ENCODE data around the gene FAM162A.

The FAM162A gene

DNA sequence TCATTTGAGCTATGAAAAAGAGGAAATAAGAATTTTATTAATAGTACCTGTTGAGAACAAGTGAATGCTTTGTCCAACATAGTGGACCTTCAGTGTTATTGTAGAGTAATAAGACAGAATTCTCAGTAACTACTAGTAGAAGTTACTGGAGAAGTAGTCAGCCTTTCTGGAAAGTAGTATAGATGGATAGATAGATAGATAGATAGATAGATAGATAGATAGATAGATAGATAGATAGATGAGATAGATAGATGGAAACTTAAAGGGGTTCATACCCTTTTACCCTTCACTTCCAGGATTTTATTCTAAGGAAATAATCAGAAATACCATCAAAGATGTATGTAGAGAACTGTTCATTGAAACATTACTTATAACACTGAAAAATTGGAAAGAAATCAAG, 5.2 kb downstream of the FAM162A start:
- no peaks in the 10 kb centered on the region for H4K20me1 ChIP-seq (ENCODE audit: insufficient read depth)
- no peaks in the 10 kb centered on the region for H3K36me3 ChIP-seq (ENCODE audit: insufficient read depth)
- H3K4me2 ChIP-seq: no peak overlapping the region
- no peak overlapping the region for H2AFZ ChIP-seq (ENCODE audit: low read depth)
- peaks cover 13% of the 10 kb centered on the region for H3K4me1 ChIP-seq (ENCODE audit: low read depth, poor library complexity, severe bottlenecking)
- H3K9ac ChIP-seq: no peak overlapping the region
- H3K79me2 ChIP-seq (ENCODE audit: insufficient read depth, low read depth): no peaks in the 10 kb centered on the region
- no peak overlapping the region for H3K4me3 ChIP-seq (IDR thresholded peaks at IDR 0.05; ENCODE audit: insufficient read depth, low read depth, low read length)
- TF ChIP-seq, protein P1, sequence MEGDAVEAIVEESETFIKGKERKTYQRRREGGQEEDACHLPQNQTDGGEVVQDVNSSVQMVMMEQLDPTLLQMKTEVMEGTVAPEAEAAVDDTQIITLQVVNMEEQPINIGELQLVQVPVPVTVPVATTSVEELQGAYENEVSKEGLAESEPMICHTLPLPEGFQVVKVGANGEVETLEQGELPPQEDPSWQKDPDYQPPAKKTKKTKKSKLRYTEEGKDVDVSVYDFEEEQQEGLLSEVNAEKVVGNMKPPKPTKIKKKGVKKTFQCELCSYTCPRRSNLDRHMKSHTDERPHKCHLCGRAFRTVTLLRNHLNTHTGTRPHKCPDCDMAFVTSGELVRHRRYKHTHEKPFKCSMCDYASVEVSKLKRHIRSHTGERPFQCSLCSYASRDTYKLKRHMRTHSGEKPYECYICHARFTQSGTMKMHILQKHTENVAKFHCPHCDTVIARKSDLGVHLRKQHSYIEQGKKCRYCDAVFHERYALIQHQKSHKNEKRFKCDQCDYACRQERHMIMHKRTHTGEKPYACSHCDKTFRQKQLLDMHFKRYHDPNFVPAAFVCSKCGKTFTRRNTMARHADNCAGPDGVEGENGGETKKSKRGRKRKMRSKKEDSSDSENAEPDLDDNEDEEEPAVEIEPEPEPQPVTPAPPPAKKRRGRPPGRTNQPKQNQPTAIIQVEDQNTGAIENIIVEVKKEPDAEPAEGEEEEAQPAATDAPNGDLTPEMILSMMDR (conservative IDR thresholded peaks at IDR 0.05; ENCODE audit: low read depth, low read length): no peak
- H3K27ac ChIP-seq: no peak overlapping the region
- no peaks in the 10 kb centered on the region for H3K27me3 ChIP-seq (ENCODE audit: insufficient read depth, low read depth)

DNA sequence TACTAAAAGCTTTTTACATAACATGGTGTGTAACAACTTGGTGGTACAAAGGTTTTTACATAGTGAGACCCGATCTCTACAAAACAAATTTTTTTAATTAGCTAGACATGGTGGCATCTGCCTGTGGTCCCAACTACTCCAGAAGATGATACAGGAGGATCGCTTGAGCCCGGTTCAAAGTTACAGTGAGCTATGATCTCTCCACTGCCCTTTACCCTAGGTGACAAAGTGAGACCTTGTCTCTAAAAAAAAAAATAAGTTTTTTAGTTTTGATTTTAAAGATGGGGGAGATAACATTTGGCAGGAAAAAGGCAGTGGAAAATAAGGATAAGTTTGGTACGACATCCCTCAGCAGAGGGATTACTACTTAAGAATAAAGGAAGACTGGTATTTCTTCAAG, 5.9 kb downstream of the FAM162A start:
- H3K27me3 ChIP-seq (ENCODE audit: insufficient read depth, low read depth): no peaks in the 10 kb centered on the region
- H3K4me1 ChIP-seq (ENCODE audit: low read depth, poor library complexity, severe bottlenecking): peaks cover 9% of the 10 kb centered on the region
- H3K9ac ChIP-seq: no peak overlapping the region
- no peak overlapping the region for H3K4me2 ChIP-seq
- no peak overlapping the region for H3K4me3 ChIP-seq (IDR thresholded peaks at IDR 0.05; ENCODE audit: insufficient read depth, low read depth, low read length)
- no peaks in the 10 kb centered on the region for H3K36me3 ChIP-seq (ENCODE audit: insufficient read depth)
- no peak overlapping the region for H2AFZ ChIP-seq (ENCODE audit: low read depth)
- H4K20me1 ChIP-seq (ENCODE audit: insufficient read depth): no peaks in the 10 kb centered on the region
- no peaks in the 10 kb centered on the region for H3K79me2 ChIP-seq (ENCODE audit: insufficient read depth, low read depth)
- H3K27ac ChIP-seq: no peak overlapping the region
- TF ChIP-seq, protein P1 (conservative IDR thresholded peaks at IDR 0.05; ENCODE audit: low read depth, low read length): no peak

DNA sequence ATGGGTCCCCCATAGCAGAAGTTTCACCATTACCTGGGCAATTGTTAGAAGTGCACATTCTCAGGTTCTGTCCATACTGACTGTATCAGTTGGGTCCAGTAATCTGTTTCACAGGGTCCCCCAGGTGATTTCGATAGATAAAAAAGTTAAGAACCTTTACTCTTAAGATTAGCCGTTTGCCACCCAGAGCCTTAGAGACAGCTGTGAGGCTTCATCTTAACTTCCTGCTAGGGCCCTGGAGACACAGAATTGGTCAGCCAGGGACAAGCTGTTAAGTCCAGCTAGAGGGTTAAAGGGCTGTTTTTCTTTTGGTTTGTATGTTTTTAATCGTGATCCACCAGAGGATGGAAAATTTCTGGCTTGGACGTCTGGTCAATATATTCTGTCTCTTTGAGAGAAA, 6.7 kb downstream of the FAM162A start:
- H3K4me2 ChIP-seq: no peak overlapping the region

DNA sequence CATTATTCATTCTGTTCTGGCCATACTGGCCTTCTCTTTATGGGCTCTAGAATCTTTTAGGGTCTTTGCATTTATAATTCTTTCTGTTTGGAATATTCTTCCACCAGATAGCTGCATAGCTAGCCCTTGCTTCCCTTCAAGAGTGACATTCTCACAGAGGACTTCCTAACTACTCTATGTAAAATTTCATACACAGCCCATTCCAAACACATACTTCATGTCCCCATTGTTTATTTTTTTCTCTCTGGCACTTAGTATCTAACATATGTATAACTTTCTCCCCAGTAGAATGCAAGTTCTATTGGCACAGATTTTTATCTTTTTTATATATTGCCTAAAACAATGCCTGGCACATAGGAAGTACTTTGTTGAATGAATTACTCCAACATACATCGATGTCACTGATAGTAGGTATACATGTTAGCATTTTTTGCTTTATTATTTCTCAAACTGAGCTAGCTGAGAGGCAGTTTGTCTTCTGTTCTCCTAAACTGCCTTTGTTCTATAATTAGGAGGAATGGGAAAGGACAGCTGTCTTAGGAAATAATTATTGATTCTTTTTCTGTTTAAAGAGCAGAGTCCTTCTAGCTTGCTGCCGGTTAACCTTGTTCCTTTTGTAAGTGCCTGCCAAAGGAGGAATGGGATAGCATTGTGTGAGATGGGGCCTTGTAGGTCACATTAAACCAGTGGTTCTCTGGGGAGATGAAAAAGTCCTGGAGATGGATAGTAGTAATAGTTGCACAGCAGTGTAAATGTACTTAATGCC, 7.9 kb downstream of the FAM162A start:
- Histone ChIP-seq H3K36me3 (ENCODE audit: insufficient read depth) (no peaks in the 10 kb centered on the region), H3K4me1 (ENCODE audit: low read depth, poor library complexity, severe bottlenecking) (no peaks in the 10 kb centered on the region), H3K79me2 (ENCODE audit: insufficient read depth, low read depth) (no peaks in the 10 kb centered on the region), H3K27ac (no peak overlapping the region), H3K4me2 (no peak overlapping the region), H3K9ac (no peak overlapping the region), H4K20me1 (ENCODE audit: insufficient read depth) (no peaks in the 10 kb centered on the region), H3K4me3 (IDR thresholded peaks at IDR 0.05; ENCODE audit: insufficient read depth, low read depth, low read length) (no peak overlapping the region), H2AFZ (ENCODE audit: low read depth) (no peak overlapping the region), H3K27me3 (ENCODE audit: insufficient read depth, low read depth) (no peaks in the 10 kb centered on the region)
- TF ChIP-seq, protein P1 (conservative IDR thresholded peaks at IDR 0.05; ENCODE audit: low read depth, low read length): no peak

More for the DNA sequence above, 6.7 kb downstream of the FAM162A start:
- H3K4me3 ChIP-seq (IDR thresholded peaks at IDR 0.05; ENCODE audit: insufficient read depth, low read depth, low read length): no peak overlapping the region
- TF ChIP-seq, protein P1 (conservative IDR thresholded peaks at IDR 0.05; ENCODE audit: low read depth, low read length): no peak
- H3K79me2 ChIP-seq (ENCODE audit: insufficient read depth, low read depth): no peaks in the 10 kb centered on the region
- H3K9ac ChIP-seq: no peak overlapping the region
- no peaks in the 10 kb centered on the region for H3K36me3 ChIP-seq (ENCODE audit: insufficient read depth)
- H2AFZ ChIP-seq (ENCODE audit: low read depth): no peak overlapping the region
- no peak overlapping the region for H3K27ac ChIP-seq
- no peaks in the 10 kb centered on the region for H3K27me3 ChIP-seq (ENCODE audit: insufficient read depth, low read depth)
- H4K20me1 ChIP-seq (ENCODE audit: insufficient read depth): no peaks in the 10 kb centered on the region
- H3K4me1 ChIP-seq (ENCODE audit: low read depth, poor library complexity, severe bottlenecking): peaks cover 2% of the 10 kb centered on the region

All from KMS-11 (cell line).